HFFc6 (cell line): Measurements from ENCODE around the gene FAM120A. TPM values are rescaled to one million over a fixed set of nuclear protein-coding genes. Genes with fewer than 3 reads are reported as not detected.

ENCODE experiments used
- DNase-seq: peaks from one replicate; pipeline ENCODE4 v3.0.0-alpha.2; 2018
- H3K27ac Mint-ChIP-seq: 2 replicates; pipeline ENCODE4 v1.8.0; 2020; ENCODE audit warnings: mild to moderate bottlenecking, mixed read lengths
- H3K27me3 Mint-ChIP-seq: 2 replicates; pipeline ENCODE4 v1.8.0; 2021; ENCODE audit warnings: mild to moderate bottlenecking, moderate library complexity, mixed read lengths; ENCODE audit not compliant: insufficient read depth
- H3K36me3 Mint-ChIP-seq: 2 replicates; pipeline ENCODE4 v1.8.0; 2021; ENCODE audit warnings: low read depth, mixed read lengths
- H3K4me1 Mint-ChIP-seq: 2 replicates; pipeline ENCODE4 v1.8.0; 2020; ENCODE audit warnings: low read depth, mixed read lengths
- H3K4me3 Mint-ChIP-seq: 2 replicates; pipeline ENCODE4 v1.8.0; 2020; ENCODE audit warnings: mild to moderate bottlenecking, moderate library complexity, mixed read lengths
- H3K9me3 Mint-ChIP-seq: 2 replicates; pipeline ENCODE4 v1.8.0; 2020; ENCODE audit warnings: mild to moderate bottlenecking, mixed read lengths
- long read RNA-seq: library from polyadenylated mRNA; unstranded; transcript quantifications from one replicate; pipeline ENCODE4 v2.0.0, GENCODE V29; 2019
- total RNA-seq, 6 experiments: library from RNA; stranded (reverse); fragmentation: NEBNext Ultra II Directional; extraction: Animal tissue kit (Norgen Biotek cat#: 25700); gene quantifications; 2 replicates in 1 of 6; 3 replicates in 5 of 6; pipeline ENCODE4 v1.2.3, GENCODE V29; 2021
- TF ChIP-seq, protein P1 (sequence below): fragments of 200-600 bp; sonication (generic); IDR thresholded peaks from 2 replicates; pipeline ENCODE4 v1.5.0; 2021; ENCODE audit warnings: antibody characterized with exemption, mild to moderate bottlenecking

FAM120A gene, protein sequence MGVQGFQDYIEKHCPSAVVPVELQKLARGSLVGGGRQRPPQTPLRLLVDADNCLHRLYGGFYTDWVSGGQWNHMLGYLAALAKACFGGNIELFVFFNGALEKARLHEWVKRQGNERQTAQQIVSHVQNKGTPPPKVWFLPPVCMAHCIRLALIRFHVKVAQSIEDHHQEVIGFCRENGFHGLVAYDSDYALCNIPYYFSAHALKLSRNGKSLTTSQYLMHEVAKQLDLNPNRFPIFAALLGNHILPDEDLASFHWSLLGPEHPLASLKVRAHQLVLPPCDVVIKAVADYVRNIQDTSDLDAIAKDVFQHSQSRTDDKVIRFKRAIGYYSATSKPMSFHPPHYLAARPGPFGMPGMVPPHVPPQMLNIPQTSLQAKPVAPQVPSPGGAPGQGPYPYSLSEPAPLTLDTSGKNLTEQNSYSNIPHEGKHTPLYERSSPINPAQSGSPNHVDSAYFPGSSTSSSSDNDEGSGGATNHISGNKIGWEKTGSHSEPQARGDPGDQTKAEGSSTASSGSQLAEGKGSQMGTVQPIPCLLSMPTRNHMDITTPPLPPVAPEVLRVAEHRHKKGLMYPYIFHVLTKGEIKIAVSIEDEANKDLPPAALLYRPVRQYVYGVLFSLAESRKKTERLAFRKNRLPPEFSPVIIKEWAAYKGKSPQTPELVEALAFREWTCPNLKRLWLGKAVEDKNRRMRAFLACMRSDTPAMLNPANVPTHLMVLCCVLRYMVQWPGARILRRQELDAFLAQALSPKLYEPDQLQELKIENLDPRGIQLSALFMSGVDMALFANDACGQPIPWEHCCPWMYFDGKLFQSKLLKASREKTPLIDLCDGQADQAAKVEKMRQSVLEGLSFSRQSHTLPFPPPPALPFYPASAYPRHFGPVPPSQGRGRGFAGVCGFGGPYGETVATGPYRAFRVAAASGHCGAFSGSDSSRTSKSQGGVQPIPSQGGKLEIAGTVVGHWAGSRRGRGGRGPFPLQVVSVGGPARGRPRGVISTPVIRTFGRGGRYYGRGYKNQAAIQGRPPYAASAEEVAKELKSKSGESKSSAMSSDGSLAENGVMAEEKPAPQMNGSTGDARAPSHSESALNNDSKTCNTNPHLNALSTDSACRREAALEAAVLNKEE
- 100 to 1,000 TPM; 139 to 161 (median 155) TPM for total RNA-seq
- long read RNA-seq, full-length matches to known transcripts = 4 of 73 reads
- long read RNA-seq, partial matches to known transcripts = 51 of 73 reads
- long read RNA-seq, other reads (novel, unspliced or antisense) = 18 of 73 reads

DNA sequence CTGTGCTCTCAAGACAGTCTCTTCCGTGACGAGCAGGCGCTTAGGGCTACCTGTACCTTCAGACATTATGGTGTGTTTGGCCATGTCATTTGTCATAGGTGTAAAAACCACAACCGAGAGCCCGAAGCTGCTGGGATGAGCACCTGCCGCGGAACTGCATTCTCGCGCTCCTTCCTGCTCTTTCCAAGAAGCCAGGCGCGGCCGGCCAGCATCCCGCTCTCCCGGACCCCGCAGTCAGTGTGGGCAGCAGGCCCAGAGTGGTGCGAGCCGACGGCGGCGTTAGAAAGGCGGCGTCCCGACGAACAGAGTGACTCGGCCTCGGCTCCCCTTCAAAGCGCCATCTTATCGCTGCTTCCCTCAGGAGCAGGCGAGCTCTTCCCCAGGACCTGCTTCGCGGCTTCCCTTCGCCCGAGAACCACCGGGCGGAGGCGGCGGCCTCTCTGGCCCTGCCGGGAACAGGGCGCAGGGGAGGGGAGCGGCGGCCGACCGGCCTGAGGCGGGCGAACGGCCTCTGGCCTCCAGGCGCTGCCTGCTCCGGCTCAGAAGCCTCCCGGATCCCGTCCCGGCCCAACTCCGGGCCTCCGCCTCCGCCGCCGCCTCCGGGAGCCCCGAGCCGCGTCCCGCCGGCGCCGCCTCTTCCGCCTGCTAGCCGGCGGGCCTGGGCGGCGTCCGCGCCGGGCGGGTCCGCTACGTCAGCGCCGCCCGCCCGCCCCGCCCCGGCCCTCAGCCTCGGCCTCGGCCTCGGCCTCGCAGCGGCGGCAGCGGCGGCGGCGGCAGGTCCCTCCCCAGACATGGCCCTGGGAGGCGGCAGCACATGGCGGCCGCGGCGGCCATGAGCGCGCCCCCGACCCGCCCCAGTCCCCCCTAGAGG lies at the start of gene FAM120A:
FAM120A (plus strand) TSS at position 741 of the 871 bp plus-strand sequence. CDS start 231 bp downstream, outside the sequence.
- peaks cover 5% of the 10 kb centered on the region for H3K27me3 Mint-ChIP-seq
- H3K9me3 Mint-ChIP-seq = no peaks in the 10 kb centered on the region
- TF ChIP-seq, protein P1, sequence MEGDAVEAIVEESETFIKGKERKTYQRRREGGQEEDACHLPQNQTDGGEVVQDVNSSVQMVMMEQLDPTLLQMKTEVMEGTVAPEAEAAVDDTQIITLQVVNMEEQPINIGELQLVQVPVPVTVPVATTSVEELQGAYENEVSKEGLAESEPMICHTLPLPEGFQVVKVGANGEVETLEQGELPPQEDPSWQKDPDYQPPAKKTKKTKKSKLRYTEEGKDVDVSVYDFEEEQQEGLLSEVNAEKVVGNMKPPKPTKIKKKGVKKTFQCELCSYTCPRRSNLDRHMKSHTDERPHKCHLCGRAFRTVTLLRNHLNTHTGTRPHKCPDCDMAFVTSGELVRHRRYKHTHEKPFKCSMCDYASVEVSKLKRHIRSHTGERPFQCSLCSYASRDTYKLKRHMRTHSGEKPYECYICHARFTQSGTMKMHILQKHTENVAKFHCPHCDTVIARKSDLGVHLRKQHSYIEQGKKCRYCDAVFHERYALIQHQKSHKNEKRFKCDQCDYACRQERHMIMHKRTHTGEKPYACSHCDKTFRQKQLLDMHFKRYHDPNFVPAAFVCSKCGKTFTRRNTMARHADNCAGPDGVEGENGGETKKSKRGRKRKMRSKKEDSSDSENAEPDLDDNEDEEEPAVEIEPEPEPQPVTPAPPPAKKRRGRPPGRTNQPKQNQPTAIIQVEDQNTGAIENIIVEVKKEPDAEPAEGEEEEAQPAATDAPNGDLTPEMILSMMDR = no peak
- peak; percentile 58 for DNase-seq
- H3K4me1 Mint-ChIP-seq = peaks cover 31% of the 10 kb centered on the region
- peaks cover 37% of the 10 kb centered on the region for H3K36me3 Mint-ChIP-seq
- peak within 1 kb of the TSS; percentile 91 for H3K27ac Mint-ChIP-seq
- H3K4me3 Mint-ChIP-seq = peak within 1 kb of the TSS; percentile 99

DNA sequence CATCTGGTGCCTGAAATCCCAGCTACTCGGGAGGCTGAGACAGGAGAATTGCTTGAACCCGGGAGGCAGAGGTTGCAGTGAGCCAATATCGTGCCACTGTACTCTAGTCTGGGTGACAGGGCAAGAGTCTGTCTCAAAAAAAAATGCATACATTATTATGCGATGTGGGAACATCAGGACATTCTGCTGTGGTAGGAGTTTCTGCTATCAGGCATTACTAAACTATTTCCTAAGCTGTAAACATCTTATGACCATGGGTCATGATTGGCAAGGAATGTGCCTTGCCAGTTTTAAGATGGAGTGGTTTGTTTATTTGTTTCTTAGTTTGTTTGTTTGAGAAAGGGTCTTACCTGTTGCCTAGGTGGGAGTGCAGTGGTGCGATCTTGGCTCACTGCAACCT lies 45.1 kb upstream of the FAM120A start:
- Mint-ChIP-seq H3K27ac (no peak overlapping the region), H3K36me3 (no peaks in the 10 kb centered on the region), H3K4me1 (no peaks in the 10 kb centered on the region), H3K9me3 (no peaks in the 10 kb centered on the region), H3K4me3 (no peak overlapping the region), H3K27me3 (peaks cover 2% of the 10 kb centered on the region; the same call in 1 of the 2 replicates)
- TF ChIP-seq, protein P1 = no peak
- no peak for DNase-seq

DNA sequence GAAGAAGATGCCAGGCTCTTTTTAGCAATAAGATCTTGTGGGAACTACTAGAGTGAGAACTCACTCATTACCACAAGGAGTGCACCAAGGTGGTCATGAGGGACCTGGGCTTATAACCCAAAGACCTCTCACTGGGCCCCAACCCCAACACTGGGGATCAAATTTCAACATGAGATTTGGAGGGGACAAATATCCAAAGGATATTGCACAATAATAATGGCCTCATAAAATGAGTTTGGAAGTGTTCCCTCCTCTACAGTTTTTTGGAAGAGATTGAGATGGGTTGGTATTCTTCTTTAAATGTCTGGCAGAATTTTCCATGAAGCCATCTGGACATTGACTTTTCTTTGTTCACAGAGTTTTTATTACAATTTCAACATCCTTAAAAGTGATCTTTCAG lies 38.0 kb upstream of the FAM120A start:
- H3K27me3 Mint-ChIP-seq = peaks cover 5% of the 10 kb centered on the region; the same call in 1 of the 2 replicates
- H3K9me3 Mint-ChIP-seq = peaks cover 6% of the 10 kb centered on the region; the same call in 1 of the 2 replicates
- H3K36me3 Mint-ChIP-seq = peaks cover 5% of the 10 kb centered on the region; the same call in 1 of the 2 replicates
- TF ChIP-seq, protein P1 = no peak
- DNase-seq = no peak
- H3K4me1 Mint-ChIP-seq = no peaks in the 10 kb centered on the region
- H3K4me3 Mint-ChIP-seq = no peak overlapping the region
- H3K27ac Mint-ChIP-seq = no peak overlapping the region

DNA sequence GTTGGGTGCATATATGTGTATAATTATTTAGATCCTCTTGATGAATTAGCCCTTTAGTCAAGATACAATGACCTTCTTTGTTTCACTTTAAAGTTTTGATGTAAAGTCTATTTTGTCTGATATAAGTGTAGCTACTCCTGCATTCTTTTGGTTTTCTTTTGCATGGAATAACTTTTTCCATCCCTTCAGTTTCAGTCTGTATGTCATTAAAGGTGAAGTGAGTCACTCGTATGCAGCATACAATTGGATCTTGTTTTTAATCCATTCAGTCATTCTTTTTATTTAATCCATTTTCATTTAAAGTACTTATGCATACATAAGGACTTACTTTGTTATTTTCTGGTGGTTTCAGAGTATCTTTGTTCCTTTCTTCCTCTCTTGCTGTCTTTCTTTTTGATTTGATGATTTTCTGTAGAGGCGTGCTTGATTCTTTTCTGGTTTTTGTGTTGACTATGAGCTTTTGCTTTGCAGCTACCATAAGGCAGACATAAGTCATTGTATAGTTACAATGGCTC lies 36.3 kb upstream of the FAM120A start:
- H3K36me3 Mint-ChIP-seq = peaks cover 5% of the 10 kb centered on the region
- H3K4me1 Mint-ChIP-seq = no peaks in the 10 kb centered on the region
- H3K27me3 Mint-ChIP-seq = peaks cover 5% of the 10 kb centered on the region; the same call in 1 of the 2 replicates
- peaks cover 16% of the 10 kb centered on the region for H3K9me3 Mint-ChIP-seq
- TF ChIP-seq, protein P1 = no peak
- H3K4me3 Mint-ChIP-seq = no peak overlapping the region
- no peak overlapping the region for H3K27ac Mint-ChIP-seq
- DNase-seq = no peak
